Measurements from ENCODE around the gene PTPRM.

Gene PTPRM

DNA sequence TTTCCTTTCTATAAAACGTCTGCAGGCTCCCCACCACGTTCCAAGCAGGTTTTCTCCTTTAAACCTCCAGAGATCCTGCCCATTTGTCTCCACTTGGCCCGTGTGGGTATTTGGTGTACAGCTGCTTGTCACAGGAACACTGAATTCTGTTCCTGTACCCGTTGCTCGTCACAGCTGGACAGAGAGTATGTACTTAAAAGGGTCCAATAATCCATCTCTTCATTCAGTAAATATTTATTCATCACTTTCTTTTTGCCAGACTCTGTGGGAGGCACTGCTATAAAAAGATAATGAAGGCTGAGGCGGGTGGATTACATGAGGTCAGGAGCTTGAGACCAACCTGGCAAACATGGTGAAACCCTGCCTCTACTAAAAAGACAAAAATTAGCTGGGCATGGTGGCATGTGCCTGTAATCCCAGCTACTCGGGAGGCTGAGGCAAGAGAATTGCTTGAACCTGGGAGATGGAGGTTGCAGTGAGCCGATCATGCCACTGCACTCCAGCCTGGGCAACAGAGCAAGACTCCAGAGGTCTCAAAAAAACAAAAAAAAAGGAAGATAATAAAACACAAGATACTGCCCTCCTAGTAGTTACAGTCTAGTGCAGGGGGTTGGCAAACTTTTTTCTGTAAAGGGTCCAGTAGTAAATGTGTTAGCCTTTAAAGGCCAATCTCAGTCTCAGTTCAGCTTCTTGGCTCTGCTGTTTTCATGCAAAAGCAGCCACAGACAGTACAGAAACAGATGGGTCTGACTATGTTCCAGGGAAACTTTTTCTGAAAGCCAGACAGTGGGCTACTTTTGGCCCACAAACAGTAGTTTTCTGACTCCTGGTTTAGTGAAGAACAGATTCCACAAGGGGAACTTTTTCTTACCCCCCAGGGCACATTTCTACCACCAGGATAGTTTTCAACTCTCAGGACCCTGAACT lies 732.2 kb downstream of the PTPRM start:
- Histone ChIP-seq H3K9ac (ENCODE audit: low read depth, low read length, poor library complexity, severe bottlenecking) (no peak overlapping the region), H3K79me2 (ENCODE audit: insufficient read depth, low read length) (no peaks in the 10 kb centered on the region), H3K9me2 (replicated peaks; ENCODE audit: low read depth, low read length) (no peaks in the 10 kb centered on the region), H4K20me1 (ENCODE audit: insufficient read depth, low read length, poor library complexity, severe bottlenecking) (no peaks in the 10 kb centered on the region), H3K4me1 (ENCODE audit: insufficient read depth, low read length, poor library complexity, severe bottlenecking) (no peaks in the 10 kb centered on the region), H3K4me2 (ENCODE audit: low read depth, low read length, poor library complexity, severe bottlenecking) (no peak overlapping the region), H3K27me3 (ENCODE audit: insufficient read depth, low read length, poor library complexity, severe bottlenecking) (no peaks in the 10 kb centered on the region), H3K36me3 (ENCODE audit: insufficient read depth, low read length) (no peaks in the 10 kb centered on the region), H3K4me3 (ENCODE audit: low read length, poor library complexity, severe bottlenecking) (no peak overlapping the region), H3K9me3 (ENCODE audit: insufficient read depth, low read depth, low read length) (no peaks in the 10 kb centered on the region), H3F3A (ENCODE audit: low read depth) (no peaks in the 10 kb centered on the region), H2AFZ (ENCODE audit: low read length) (no peak overlapping the region)
- TF ChIP-seq, protein P1, sequence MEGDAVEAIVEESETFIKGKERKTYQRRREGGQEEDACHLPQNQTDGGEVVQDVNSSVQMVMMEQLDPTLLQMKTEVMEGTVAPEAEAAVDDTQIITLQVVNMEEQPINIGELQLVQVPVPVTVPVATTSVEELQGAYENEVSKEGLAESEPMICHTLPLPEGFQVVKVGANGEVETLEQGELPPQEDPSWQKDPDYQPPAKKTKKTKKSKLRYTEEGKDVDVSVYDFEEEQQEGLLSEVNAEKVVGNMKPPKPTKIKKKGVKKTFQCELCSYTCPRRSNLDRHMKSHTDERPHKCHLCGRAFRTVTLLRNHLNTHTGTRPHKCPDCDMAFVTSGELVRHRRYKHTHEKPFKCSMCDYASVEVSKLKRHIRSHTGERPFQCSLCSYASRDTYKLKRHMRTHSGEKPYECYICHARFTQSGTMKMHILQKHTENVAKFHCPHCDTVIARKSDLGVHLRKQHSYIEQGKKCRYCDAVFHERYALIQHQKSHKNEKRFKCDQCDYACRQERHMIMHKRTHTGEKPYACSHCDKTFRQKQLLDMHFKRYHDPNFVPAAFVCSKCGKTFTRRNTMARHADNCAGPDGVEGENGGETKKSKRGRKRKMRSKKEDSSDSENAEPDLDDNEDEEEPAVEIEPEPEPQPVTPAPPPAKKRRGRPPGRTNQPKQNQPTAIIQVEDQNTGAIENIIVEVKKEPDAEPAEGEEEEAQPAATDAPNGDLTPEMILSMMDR (conservative IDR thresholded peaks at IDR 0.05; ENCODE audit: low read length) = no peak
- no peak for TF ChIP-seq EZH2phosphoT487 (IDR thresholded peaks at IDR 0.05; ENCODE audit: borderline replicate concordance)

DNA sequence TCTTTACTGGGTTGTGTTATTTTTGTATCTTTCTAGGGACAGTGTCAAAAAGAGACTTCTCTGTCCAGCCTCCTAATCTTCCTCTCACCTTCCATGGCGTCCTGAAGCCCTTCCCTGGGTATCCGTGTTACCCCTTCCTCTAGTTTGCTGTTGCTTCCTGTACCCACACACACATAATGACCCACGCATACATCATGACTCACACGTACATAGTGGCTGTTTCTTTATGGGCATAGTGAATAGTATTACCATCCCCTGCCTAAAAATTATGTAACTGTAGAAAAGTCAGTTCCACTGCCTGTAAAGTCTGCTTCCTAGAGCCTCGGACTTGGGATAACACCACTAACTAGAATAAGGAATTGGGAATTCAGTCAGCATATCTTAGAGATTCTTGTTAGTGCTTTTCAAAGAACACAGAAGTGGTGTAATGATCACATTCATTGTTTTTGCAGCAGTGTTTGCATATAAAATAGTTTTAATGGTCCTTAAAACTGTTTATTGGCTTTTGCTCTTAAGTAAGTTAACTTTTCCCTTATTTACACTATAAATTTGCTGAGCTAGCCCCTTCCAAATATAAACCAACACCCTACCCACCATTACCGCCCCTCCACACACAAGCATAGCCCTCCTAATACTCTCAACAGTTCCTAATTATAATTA lies 733.8 kb downstream of the PTPRM start:
- Histone ChIP-seq H3K4me1 (ENCODE audit: insufficient read depth, low read length, poor library complexity, severe bottlenecking) (no peaks in the 10 kb centered on the region), H4K20me1 (ENCODE audit: insufficient read depth, low read length, poor library complexity, severe bottlenecking) (no peaks in the 10 kb centered on the region), H3K27me3 (ENCODE audit: insufficient read depth, low read length, poor library complexity, severe bottlenecking) (no peaks in the 10 kb centered on the region), H3K36me3 (ENCODE audit: insufficient read depth, low read length) (no peaks in the 10 kb centered on the region), H3K9me2 (replicated peaks; ENCODE audit: low read depth, low read length) (no peaks in the 10 kb centered on the region), H3K9ac (ENCODE audit: low read depth, low read length, poor library complexity, severe bottlenecking) (no peak overlapping the region), H3K4me3 (ENCODE audit: low read length, poor library complexity, severe bottlenecking) (no peak overlapping the region), H3F3A (ENCODE audit: low read depth) (no peaks in the 10 kb centered on the region), H3K79me2 (ENCODE audit: insufficient read depth, low read length) (no peaks in the 10 kb centered on the region), H3K4me2 (ENCODE audit: low read depth, low read length, poor library complexity, severe bottlenecking) (no peak overlapping the region), H3K9me3 (ENCODE audit: insufficient read depth, low read depth, low read length) (no peaks in the 10 kb centered on the region), H2AFZ (ENCODE audit: low read length) (no peak overlapping the region)
- TF ChIP-seq, protein P1 (conservative IDR thresholded peaks at IDR 0.05; ENCODE audit: low read length) = no peak
- no peak for TF ChIP-seq EZH2phosphoT487 (IDR thresholded peaks at IDR 0.05; ENCODE audit: borderline replicate concordance)

DNA sequence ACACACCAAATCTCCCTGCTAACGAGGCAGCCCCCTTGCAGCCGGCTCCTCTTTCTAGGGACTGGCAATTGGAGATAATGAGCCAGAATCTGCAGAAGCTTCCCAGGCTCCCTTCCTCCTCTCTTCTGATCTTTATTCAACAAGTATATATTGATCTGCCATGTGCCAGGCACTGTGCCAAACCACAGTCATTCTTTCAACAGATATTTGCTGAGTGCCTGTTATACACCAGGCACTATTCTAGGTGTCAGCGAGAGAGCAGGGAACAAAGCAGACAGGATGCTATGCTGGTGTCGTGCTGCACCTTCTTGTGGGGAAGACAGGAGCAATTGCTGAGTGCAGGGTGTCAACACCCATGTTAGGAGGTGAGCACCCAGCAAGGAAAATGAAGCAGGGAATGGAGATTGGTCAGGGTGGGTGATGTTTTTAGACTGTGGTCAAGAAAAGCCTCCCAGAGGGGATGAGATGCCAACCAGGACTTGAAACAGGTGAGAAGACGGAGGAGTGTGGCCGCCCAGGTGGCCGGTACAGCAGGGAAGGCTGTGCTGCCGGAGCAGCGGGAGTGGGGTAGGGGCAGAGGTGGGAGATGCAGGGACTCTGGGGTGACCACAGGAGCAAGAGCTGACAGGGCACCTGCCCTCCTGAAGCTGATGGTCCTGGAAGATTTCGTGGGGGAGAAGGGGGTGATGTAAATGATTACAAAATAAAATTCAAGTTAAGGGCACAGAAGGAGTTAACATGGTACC lies 734.5 kb downstream of the PTPRM start:
- TF ChIP-seq, protein P1 (conservative IDR thresholded peaks at IDR 0.05; ENCODE audit: low read length) = no peak
- no peak for TF ChIP-seq EZH2phosphoT487 (IDR thresholded peaks at IDR 0.05; ENCODE audit: borderline replicate concordance)
- H3K4me2 ChIP-seq (ENCODE audit: low read depth, low read length, poor library complexity, severe bottlenecking) = no peak overlapping the region
- no peaks in the 10 kb centered on the region for H3K9me2 ChIP-seq (replicated peaks; ENCODE audit: low read depth, low read length)
- no peak overlapping the region for H2AFZ ChIP-seq (ENCODE audit: low read length)
- H3K79me2 ChIP-seq (ENCODE audit: insufficient read depth, low read length) = no peaks in the 10 kb centered on the region
- H3K9me3 ChIP-seq (ENCODE audit: insufficient read depth, low read depth, low read length) = no peaks in the 10 kb centered on the region
- no peaks in the 10 kb centered on the region for H3K27me3 ChIP-seq (ENCODE audit: insufficient read depth, low read length, poor library complexity, severe bottlenecking)
- no peak overlapping the region for H3K9ac ChIP-seq (ENCODE audit: low read depth, low read length, poor library complexity, severe bottlenecking)
- no peaks in the 10 kb centered on the region for H3K4me1 ChIP-seq (ENCODE audit: insufficient read depth, low read length, poor library complexity, severe bottlenecking)
- no peak overlapping the region for H3K4me3 ChIP-seq (ENCODE audit: low read length, poor library complexity, severe bottlenecking)
- H3F3A ChIP-seq (ENCODE audit: low read depth) = no peaks in the 10 kb centered on the region
- no peaks in the 10 kb centered on the region for H4K20me1 ChIP-seq (ENCODE audit: insufficient read depth, low read length, poor library complexity, severe bottlenecking)
- no peaks in the 10 kb centered on the region for H3K36me3 ChIP-seq (ENCODE audit: insufficient read depth, low read length)

All from Loucy (cell line).